Activated T-cell treated with anti-CD3 and anti-CD28 coated beads, Interleukin-2, amount 50 U/mL, for 48 hours (primary cell): ENCODE results near the gene MYCBPAP.

Experiments used
- DNase-seq, 2 experiments: peaks; one replicate each; pipeline ENCODE4 v3.0.0-alpha.2; 2020

MYCBPAP gene

GRCh38 chr17:50578173-50578572 lies 69.9 kb downstream of the MYCBPAP start:
- DNase-seq, result no peak

DNA sequence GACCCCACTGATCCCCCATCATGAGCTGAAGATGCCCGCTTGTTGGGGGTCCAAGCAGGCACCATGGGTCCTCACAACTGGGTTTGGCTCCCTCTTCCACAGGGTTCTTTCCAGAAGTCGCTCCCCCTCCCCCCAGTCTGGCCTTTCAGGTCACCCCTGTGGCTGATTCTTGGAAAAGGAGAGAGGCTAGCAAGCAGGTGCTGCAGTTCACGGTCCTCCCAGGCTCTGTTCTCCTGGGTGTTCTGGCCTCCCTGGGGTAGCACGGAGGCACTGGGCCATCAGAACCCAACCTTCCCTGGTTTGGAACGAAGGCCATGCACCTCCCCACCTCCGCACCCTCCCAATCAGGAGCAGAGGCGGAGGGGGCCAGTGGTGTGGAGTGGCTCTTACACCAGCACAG lies 71.2 kb downstream of the MYCBPAP start:
- DNase-seq, result no peak

DNA sequence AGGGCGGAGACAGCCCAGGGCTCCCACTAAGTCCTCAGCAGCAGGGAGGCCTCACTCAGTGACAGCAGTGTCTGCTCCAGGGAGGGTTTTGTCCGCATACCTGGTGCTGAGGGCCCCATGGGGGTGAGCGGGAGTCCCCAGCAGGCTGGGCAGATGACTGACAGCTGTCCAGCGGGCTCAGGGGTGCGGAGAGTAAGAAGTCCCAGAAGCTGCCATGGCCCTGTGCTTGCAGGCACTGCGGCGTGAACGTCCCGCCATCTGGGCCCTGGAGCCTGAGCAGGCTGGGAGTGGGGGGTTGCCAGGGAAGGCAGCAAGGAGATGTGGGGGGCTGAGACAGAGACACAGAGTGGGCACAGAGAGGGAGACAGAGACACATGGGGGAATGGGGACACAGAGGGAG lies 72.4 kb downstream of the MYCBPAP start:
- DNase-seq, result no peak
